Large intestine (tissue), 3 donors: ENCODE results near the gene KIF26A. TPM values are rescaled to one million over a fixed set of nuclear protein-coding genes. Genes with fewer than 3 reads are reported as not detected.

Experiments
- DNase-seq, 2 donors: peaks; one replicate each; pipeline versions ENCODE4 v3.0.0 to v3.0.0-alpha.2; 2013
- H3K27ac ChIP-seq: one replicate; pipeline ENCODE4 v1.5.1; 2013; ENCODE audit warnings: low read length
- H3K27me3 ChIP-seq: 2 replicates; pipeline ENCODE4 v1.6.1; 2013; ENCODE audit warnings: low read length; ENCODE audit not compliant: control insufficient read depth, insufficient read depth
- H3K36me3 ChIP-seq: 2 replicates; pipeline ENCODE4 v1.6.1; 2013; ENCODE audit warnings: low read length; ENCODE audit not compliant: control insufficient read depth, insufficient read depth
- H3K4me1 ChIP-seq: one replicate; pipeline ENCODE4 v1.6.1; 2013; ENCODE audit warnings: low read length; ENCODE audit not compliant: control insufficient read depth, insufficient read depth
- H3K4me3 ChIP-seq: one replicate; pipeline ENCODE4 v1.5.1; 2013; ENCODE audit warnings: low read length
- H3K9me3 ChIP-seq: one replicate; pipeline ENCODE4 v1.6.1; 2013; ENCODE audit warnings: mild to moderate bottlenecking, low read depth, low read length, moderate library complexity; ENCODE audit not compliant: control insufficient read depth
- WGBS: methylation state at CpG from one replicate; pipeline ENCODE4 v1.1.5; 2013; ENCODE audit warnings: low lambda C conversion rate; ENCODE audit not compliant: insufficient coverage; 5-methylcytosine and 5-hydroxymethylcytosine counted together
- polyA plus RNA-seq: library from polyadenylated mRNA; unstranded; fragments of 120-200 nt; gene quantifications from one replicate; pipeline ENCODE4 v1.2.1, GENCODE V29; 2013

KIF26A gene
- polyA plus RNA-seq, 1 donor, result 8.8 TPM

GRCh38 chr14:104102282-104102914, 36.0 kb upstream of the KIF26A start:
- no peak for DNase-seq
- Histone ChIP-seq H3K4me1 (peaks cover 7% of the 10 kb centered on the region), H3K27ac (no peak overlapping the region), H3K36me3 (no peaks in the 10 kb centered on the region), H3K27me3 (no peaks in the 10 kb centered on the region), H3K4me3 (no peak overlapping the region), H3K9me3 (no peaks in the 10 kb centered on the region)
- WGBS, result no CpG with 5 or more reads among the region's 16 CpGs

- Histone ChIP-seq H3K36me3 (no peaks in the 10 kb centered on the region), H3K9me3 (no peaks in the 10 kb centered on the region), H3K4me1 (peaks cover 7% of the 10 kb centered on the region), H3K4me3 (no peak overlapping the region), H3K27me3 (no peaks in the 10 kb centered on the region), H3K27ac (no peak overlapping the region)
- no peak for DNase-seq
- WGBS, result no CpG with 5 or more reads among the region's 26 CpGs
These were observed 35.3 kb upstream of the KIF26A start for GRCh38 chr14:104103061-104103445.

- no peak overlapping the region for H3K27ac ChIP-seq
- no peaks in the 10 kb centered on the region for H3K27me3 ChIP-seq
- no peak overlapping the region for H3K4me3 ChIP-seq
- H3K36me3 ChIP-seq, result no peaks in the 10 kb centered on the region
- H3K9me3 ChIP-seq, result no peaks in the 10 kb centered on the region
- no peak for DNase-seq
- peaks cover 7% of the 10 kb centered on the region for H3K4me1 ChIP-seq
- no CpG with 5 or more reads among the region's 23 CpGs for WGBS
These were observed 34.8 kb upstream of the KIF26A start for GRCh38 chr14:104103446-104104075.

- no peaks in the 10 kb centered on the region for H3K9me3 ChIP-seq
- no peaks in the 10 kb centered on the region for H3K36me3 ChIP-seq
- peaks cover 7% of the 10 kb centered on the region for H3K4me1 ChIP-seq
- H3K27me3 ChIP-seq, result no peaks in the 10 kb centered on the region
- no CpG with 5 or more reads among the region's 35 CpGs for WGBS
- no peak for DNase-seq
- no peak overlapping the region for H3K4me3 ChIP-seq
- no peak overlapping the region for H3K27ac ChIP-seq
These were observed 34.1 kb upstream of the KIF26A start for GRCh38 chr14:104104076-104104901.

GRCh38 chr14:104105071-104105821, 33.1 kb upstream of the KIF26A start:
- Histone ChIP-seq H3K27ac (no peak overlapping the region), H3K4me1 (peaks cover 7% of the 10 kb centered on the region), H3K9me3 (no peaks in the 10 kb centered on the region), H3K36me3 (no peaks in the 10 kb centered on the region), H3K27me3 (no peaks in the 10 kb centered on the region), H3K4me3 (no peak overlapping the region)
- DNase-seq, result no peak
- WGBS, result no CpG with 5 or more reads among the region's 27 CpGs

GRCh38 chr14:104105822-104106470, 32.4 kb upstream of the KIF26A start:
- WGBS, result no CpG with 5 or more reads among the region's 18 CpGs
- Histone ChIP-seq H3K4me1 (peaks cover 4% of the 10 kb centered on the region), H3K27me3 (no peaks in the 10 kb centered on the region), H3K9me3 (no peaks in the 10 kb centered on the region), H3K36me3 (no peaks in the 10 kb centered on the region), H3K27ac (no peak overlapping the region), H3K4me3 (no peak overlapping the region)
- no peak for DNase-seq

- H3K27ac ChIP-seq, result no peak overlapping the region
- no peaks in the 10 kb centered on the region for H3K27me3 ChIP-seq
- no peaks in the 10 kb centered on the region for H3K36me3 ChIP-seq
- no peaks in the 10 kb centered on the region for H3K9me3 ChIP-seq
- no peak overlapping the region for H3K4me3 ChIP-seq
- DNase-seq, result no peak
- H3K4me1 ChIP-seq, result no peaks in the 10 kb centered on the region
- WGBS, result no CpG with 5 or more reads among the region's 20 CpGs
These were observed 31.9 kb upstream of the KIF26A start for GRCh38 chr14:104106471-104106991.

GRCh38 chr14:104107101-104107581, 31.2 kb upstream of the KIF26A start:
- H3K4me3 ChIP-seq, result no peak overlapping the region
- H3K36me3 ChIP-seq, result no peaks in the 10 kb centered on the region
- no peak for DNase-seq
- no CpG with 5 or more reads among the region's 19 CpGs for WGBS
- H3K27ac ChIP-seq, result no peak overlapping the region
- no peaks in the 10 kb centered on the region for H3K27me3 ChIP-seq
- no peaks in the 10 kb centered on the region for H3K9me3 ChIP-seq
- no peaks in the 10 kb centered on the region for H3K4me1 ChIP-seq

GRCh38 chr14:104107611-104108569, 30.5 kb upstream of the KIF26A start:
- H3K27ac ChIP-seq, result no peak overlapping the region
- DNase-seq, result no peak
- H3K9me3 ChIP-seq, result no peaks in the 10 kb centered on the region
- H3K4me1 ChIP-seq, result no peaks in the 10 kb centered on the region
- no peaks in the 10 kb centered on the region for H3K36me3 ChIP-seq
- WGBS, result no CpG with 5 or more reads among the region's 32 CpGs
- H3K27me3 ChIP-seq, result no peaks in the 10 kb centered on the region
- H3K4me3 ChIP-seq, result no peak overlapping the region
